Esophagus (tissue), 2 donors: ENCODE data around the gene DCC. TPM values are rescaled to one million over a fixed set of nuclear protein-coding genes. Genes with fewer than 3 reads are reported as not detected.

Source experiments
- H3K27ac ChIP-seq, 2 donors: one replicate each; pipeline ENCODE4 v1.5.1; 2013; ENCODE audit warnings: low read depth in 2 of 2, mild to moderate bottlenecking in 2 of 2, inconsistent platforms in 1 of 2, low read length in 1 of 2, moderate library complexity in 1 of 2
- H3K27me3 ChIP-seq, 2 donors: one replicate each; pipeline ENCODE4 v1.6.1; 2013; ENCODE audit warnings: low read length in 2 of 2, control low read depth in 1 of 2, mild to moderate bottlenecking in 1 of 2; ENCODE audit not compliant: insufficient read depth in 2 of 2, control insufficient read depth in 1 of 2
- H3K36me3 ChIP-seq, 2 donors: one replicate each; pipeline ENCODE4 v1.6.1; 2013; ENCODE audit warnings: low read length in 1 of 2; ENCODE audit not compliant: control insufficient read depth in 2 of 2, insufficient read depth in 2 of 2
- H3K4me1 ChIP-seq, 2 donors: one replicate each; pipeline ENCODE4 v1.6.1; 2013; ENCODE audit warnings: low read length in 1 of 2; ENCODE audit not compliant: control insufficient read depth in 2 of 2, insufficient read depth in 2 of 2
- H3K4me3 ChIP-seq, 2 donors: one replicate each; pipeline ENCODE4 v1.5.1; 2013; ENCODE audit warnings: low read length in 2 of 2, mild to moderate bottlenecking in 2 of 2, low read depth in 1 of 2, moderate library complexity in 1 of 2
- H3K9me3 ChIP-seq, 2 donors: one replicate each; pipeline ENCODE4 v1.6.1; 2013; ENCODE audit warnings: mild to moderate bottlenecking in 2 of 2, low read depth in 1 of 2, low read length in 1 of 2, moderate library complexity in 1 of 2; ENCODE audit not compliant: control insufficient read depth in 2 of 2, insufficient read depth in 1 of 2
- WGBS, 2 donors: extraction: QIAGEN DNeasy Blood & Tissue Kit; methylation state at CpG; one replicate each; pipeline ENCODE4 v1.1.7; 2013; 5-methylcytosine and 5-hydroxymethylcytosine counted together
- polyA plus RNA-seq, 2 donors: library from polyadenylated mRNA; stranded (reverse); fragments of 200-250 nt; gene quantifications; one replicate each; pipeline ENCODE4 v1.2.3, GENCODE V29; 2013
- donor health status: healthy with polysubstance abuse.
- donor health status: Bipolar disorder and iron deficiency.

The DCC gene
- polyA plus RNA-seq, 2 donors, result not detected

DNA sequence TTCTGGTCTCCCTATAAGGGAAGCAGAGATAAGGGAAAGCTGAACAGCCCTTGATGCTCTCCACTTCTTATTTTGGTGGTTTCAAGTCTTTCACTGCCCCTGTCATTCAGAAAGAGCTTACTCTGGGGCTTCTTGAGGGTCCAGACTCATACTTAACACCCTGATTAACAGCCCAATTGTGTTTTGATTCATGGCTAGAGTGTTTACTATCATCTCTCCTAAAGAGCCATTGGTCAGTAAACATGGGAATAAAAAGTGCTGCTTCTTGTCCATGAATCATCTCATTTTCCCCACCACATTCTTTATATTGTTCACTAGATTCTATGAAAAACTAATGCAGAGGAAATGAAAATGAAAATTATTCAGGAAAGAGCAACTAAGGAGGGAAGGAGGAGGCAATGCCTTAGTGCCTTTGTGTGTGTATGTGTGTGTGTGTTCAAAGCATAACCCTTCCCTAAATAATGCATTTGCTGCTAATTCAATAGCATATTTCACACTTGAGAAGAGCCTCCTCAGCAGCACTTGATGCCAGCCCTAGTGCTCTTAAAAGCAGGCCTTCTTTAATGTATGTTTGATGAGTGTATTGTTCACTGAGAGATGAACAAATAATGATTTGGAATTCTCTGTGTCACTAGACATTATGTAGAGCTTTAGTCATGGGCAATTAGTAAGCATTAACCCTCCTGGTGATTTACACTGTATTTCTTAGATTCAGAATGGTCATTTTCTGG is 63.5 kb downstream of the DCC start:
- H3K4me1 ChIP-seq, result no peaks in the 10 kb centered on the region
- H3K4me3 ChIP-seq, result no peak overlapping the region
- no peaks in the 10 kb centered on the region for H3K27me3 ChIP-seq
- no peak overlapping the region for H3K27ac ChIP-seq
- H3K9me3 ChIP-seq, result no peaks in the 10 kb centered on the region
- no peaks in the 10 kb centered on the region for H3K36me3 ChIP-seq

DNA sequence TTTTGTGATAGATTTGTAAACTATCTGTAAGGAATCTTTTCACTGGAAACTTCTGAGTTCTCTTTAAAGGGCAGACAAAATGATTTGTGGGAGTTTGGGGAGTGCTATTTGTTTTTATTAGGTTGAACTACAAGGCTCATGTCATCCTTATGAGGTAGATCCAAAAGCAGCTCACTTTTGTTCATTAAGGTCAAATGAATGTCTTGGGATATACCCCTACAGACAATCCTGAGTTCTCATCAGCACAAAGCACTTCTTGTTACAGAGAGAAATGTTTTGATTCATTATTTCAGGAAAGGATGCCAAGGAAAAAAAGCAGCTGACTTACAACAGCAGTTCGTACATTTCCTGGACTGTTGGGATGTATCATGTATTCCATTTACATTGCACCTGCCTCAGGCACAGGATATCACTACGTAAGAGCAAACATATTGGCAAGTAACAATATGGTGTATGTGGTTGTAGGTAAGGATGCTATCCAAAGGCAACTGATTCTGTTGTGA is 68.9 kb downstream of the DCC start:
- H3K9me3 ChIP-seq, result peaks cover 0 to 3% of the 10 kb centered on the region in 2 donors

DNA sequence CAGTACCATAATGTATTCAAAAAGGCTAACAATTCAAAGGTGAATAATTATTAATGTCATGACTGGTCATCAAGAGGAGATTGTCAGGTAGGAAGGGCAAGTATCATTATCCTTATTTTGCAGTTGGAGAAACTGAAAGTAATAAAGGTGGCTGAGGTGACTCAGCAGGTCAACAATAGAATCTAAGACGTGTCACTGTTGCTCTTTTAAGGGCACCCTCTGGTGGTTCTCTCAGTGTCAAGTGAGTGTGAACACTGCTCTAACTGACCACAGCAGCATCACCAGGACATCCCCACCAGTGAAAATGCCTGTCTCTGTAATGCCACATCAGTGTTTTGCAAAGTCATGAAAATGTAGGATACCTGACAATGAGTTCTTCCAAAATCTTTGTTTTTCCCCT is 69.7 kb downstream of the DCC start:
- Histone ChIP-seq H3K4me1 (no peaks in the 10 kb centered on the region), H3K27ac (no peak overlapping the region), H3K9me3 (peaks cover 0 to 3% of the 10 kb centered on the region in 2 donors), H3K27me3 (no peaks in the 10 kb centered on the region), H3K36me3 (no peaks in the 10 kb centered on the region), H3K4me3 (no peak overlapping the region)
- WGBS, 2 donors, result 25 to 33% methylated on average over 1 of the region's 1 CpG

More for the DNA sequence above, 68.9 kb downstream of the DCC start:
- no peak overlapping the region for H3K4me3 ChIP-seq
- no peak overlapping the region for H3K27ac ChIP-seq
- no peaks in the 10 kb centered on the region for H3K27me3 ChIP-seq
- H3K4me1 ChIP-seq, result no peaks in the 10 kb centered on the region
- no peaks in the 10 kb centered on the region for H3K36me3 ChIP-seq
- 60 to 68% methylated on average over 2 of the region's 2 CpGs for WGBS, 2 donors

DNA sequence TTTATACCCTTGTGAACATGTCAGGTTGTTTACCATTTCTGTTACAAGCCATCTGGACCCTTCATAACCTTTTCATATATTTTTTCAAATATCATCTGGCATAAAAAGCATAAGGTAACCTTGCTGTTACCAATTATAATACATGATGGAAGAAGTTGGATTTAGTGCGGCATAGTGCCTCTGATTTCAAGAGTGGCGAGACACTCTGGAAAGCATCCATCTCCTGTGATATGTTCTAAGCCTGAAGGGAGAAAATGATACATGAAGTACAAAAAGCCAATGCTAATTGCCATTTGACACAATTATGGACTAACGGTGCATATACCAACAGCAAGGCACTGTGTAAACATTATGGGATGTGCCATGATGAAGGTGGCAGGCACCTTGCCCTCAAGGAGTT is 75.1 kb downstream of the DCC start:
- H3K4me1 ChIP-seq, result no peaks in the 10 kb centered on the region
- 86 to 87% methylated on average over 3 of the region's 3 CpGs for WGBS, 2 donors
- H3K9me3 ChIP-seq, result no peaks in the 10 kb centered on the region

DNA sequence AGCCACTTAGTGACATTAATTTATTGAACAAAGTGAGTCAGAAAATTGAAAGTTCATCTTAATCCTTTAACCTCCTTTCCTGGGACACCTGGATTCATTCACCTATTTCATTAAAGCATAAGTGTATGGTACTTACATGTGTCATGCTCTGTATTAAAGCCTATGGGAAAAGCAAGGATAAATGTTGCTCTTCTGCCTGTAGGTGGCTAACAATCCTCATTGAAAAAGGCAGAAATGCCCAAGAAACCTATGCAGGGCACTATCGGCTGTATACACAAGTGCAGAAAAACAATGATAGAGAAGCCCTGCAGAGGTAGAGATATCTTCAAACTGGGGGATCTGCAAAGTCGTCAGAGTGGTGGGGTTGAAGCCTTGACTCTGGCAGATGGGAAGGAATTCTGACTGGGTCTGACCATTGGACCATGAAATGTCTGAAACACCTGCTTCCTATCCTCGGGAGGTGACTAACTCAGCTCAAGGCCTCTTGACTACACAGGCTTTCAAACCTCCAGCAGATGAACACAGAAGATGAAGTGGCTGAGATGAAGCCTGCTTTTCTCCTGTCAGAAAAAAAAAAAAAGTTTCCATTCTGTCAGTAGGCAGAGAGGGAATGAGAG is 83.1 kb downstream of the DCC start:
- Histone ChIP-seq H3K9me3 (no peaks in the 10 kb centered on the region), H3K4me3 (no peak overlapping the region), H3K36me3 (no peaks in the 10 kb centered on the region), H3K27me3 (no peaks in the 10 kb centered on the region), H3K27ac (no peak overlapping the region), H3K4me1 (no peaks in the 10 kb centered on the region)
- 34 to 44% methylated on average over 3 of the region's 3 CpGs for WGBS, 2 donors

More for the DNA sequence above, 75.1 kb downstream of the DCC start:
- no peaks in the 10 kb centered on the region for H3K27me3 ChIP-seq
- no peaks in the 10 kb centered on the region for H3K36me3 ChIP-seq
- no peak overlapping the region for H3K4me3 ChIP-seq
- H3K27ac ChIP-seq, result no peak overlapping the region

DNA sequence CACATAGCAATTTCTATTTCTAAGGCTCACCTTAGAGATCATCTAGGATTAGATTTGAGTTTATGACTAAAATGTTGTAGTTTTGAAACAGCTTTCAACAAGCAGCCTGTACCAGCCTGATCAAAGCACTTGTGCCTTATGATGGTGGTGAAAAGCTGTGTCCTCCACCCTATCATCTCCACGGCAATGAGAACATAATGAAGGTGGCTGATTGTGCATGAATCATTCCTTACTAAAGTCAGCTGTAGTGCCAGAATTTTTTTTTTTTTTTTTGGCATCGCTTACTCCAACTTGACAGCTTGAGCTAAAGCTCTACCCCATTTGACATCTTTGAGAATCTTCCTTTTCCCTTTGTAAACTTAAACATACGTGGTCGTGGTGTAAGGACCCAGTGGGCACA is 86.0 kb downstream of the DCC start:
- Histone ChIP-seq H3K4me1 (no peaks in the 10 kb centered on the region), H3K27ac (no peak overlapping the region), H3K36me3 (no peaks in the 10 kb centered on the region), H3K4me3 (no peak overlapping the region), H3K27me3 (no peaks in the 10 kb centered on the region), H3K9me3 (no peaks in the 10 kb centered on the region)
- 56 to 59% methylated on average over 4 of the region's 4 CpGs for WGBS, 2 donors

DNA sequence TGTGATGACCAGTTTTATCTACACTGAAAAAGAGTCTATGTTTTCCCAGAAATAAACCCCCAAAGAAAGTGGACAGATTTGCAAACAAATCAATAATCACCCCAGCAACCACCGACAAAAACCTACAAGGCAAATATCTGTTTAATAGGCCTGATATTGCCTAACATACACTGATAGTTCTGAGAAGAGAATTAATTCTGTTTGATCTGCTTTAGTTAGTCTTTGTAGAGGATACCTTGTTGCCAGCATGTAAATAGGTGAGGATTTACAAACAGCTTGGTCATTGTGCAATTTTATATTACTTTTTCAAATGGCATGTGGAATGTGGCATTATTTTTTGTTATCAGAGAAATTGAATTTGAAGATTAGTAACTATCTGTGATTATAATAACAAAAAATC is 86.5 kb downstream of the DCC start:
- Histone ChIP-seq H3K4me1 (no peaks in the 10 kb centered on the region), H3K36me3 (no peaks in the 10 kb centered on the region), H3K9me3 (no peaks in the 10 kb centered on the region), H3K27ac (no peak overlapping the region), H3K27me3 (no peaks in the 10 kb centered on the region), H3K4me3 (no peak overlapping the region)
- WGBS, 2 donors, result 44 to 54% methylated on average over 1 of the region's 1 CpG

DNA sequence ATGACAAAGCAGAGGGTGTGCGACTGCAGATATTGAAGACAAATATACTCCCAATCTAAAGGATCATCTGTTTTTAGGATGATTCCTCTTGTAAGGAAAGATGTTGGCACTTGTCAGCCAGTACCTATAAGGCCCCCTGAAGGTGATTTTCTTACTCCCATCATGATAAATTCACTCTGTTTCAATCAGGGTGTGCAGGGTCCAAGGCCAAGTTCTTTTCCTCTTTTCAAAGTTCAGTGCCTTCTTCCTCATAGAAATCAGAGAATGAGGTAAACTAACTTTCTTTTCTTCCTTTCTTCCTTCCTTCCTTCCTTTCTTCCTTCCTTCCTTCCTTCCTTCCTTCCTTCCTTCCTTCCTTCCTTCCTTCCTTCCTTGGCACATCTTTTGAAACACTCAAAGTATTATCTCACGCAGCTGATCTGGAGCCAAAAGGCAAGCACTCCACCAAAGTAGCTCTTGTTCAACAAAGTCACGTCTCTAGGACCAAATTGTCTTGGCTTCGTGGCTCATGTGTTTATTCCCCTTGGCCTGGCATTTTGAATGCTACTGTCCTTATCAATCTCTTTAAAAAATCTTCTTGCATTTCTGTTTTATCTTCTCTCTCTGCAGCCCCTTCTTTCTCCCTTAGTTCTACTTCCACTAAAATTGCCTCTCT is 87.7 kb downstream of the DCC start:
- Histone ChIP-seq H3K9me3 (no peaks in the 10 kb centered on the region), H3K27ac (no peak overlapping the region)
- 74 to 75% methylated on average over 4 of the region's 4 CpGs for WGBS, 2 donors

DNA sequence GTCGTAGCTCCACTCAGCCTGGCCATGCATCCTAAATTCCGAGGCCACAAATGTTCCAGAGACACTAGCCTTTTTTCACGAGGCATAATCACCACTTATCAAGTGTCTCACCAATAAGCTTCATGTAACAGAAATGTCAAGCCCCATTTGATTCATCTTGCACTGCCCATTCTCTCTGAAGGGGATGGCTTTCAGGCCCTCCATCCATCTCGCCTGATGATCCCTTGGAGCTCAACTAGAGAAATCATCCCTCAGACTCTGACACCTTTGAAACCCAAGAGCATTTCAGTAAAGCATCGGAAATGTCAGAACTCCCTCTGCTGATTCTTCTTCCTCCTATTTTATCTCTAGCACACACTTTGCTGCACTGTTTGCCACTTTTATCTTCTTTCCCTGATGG is 91.7 kb downstream of the DCC start:
- H3K4me1 ChIP-seq, result no peaks in the 10 kb centered on the region
- H3K27ac ChIP-seq, result no peak overlapping the region
- H3K36me3 ChIP-seq, result no peaks in the 10 kb centered on the region
- 62 to 67% methylated on average over 5 of the region's 5 CpGs for WGBS, 2 donors
- no peaks in the 10 kb centered on the region for H3K9me3 ChIP-seq
- no peaks in the 10 kb centered on the region for H3K27me3 ChIP-seq
- H3K4me3 ChIP-seq, result no peak overlapping the region

More for the DNA sequence above, 87.7 kb downstream of the DCC start:
- Histone ChIP-seq H3K4me3 (no peak overlapping the region), H3K36me3 (no peaks in the 10 kb centered on the region), H3K4me1 (no peaks in the 10 kb centered on the region), H3K27me3 (no peaks in the 10 kb centered on the region)
